CD4-positive, alpha-beta T cell (primary cell): ENCODE results near the gene ZNF628. TPM values are rescaled to one million over a fixed set of nuclear protein-coding genes. Genes with fewer than 3 reads are reported as not detected.
"Not testable (repeated sequence)": the region's sequence is repeated elsewhere in the genome, so short reads cannot be mapped to it uniquely, and the experiment has no call there.

ENCODE experiments used
- ATAC-seq: fragments of 200-7000 bp; cut with Tn5 transposase; one replicate; pipeline ENCODE4 v1.10.0; 2022; ENCODE audit warnings: mild to moderate bottlenecking; ENCODE audit not compliant: poor library complexity
- CTCF ChIA-PET: fragments of 350-600 bp; sonication (Branson Sonifier 250); formaldehyde crosslinking; loops from one replicate; lab custom pipeline; 2021; ENCODE audit warnings: antibody characterized with exemption, inconsistent platforms; lab: Charles Lee
- POLR2A ChIA-PET: fragments of 350-600 bp; sonication (Branson Sonifier 250); formaldehyde crosslinking; loops from one replicate; lab custom pipeline; 2021; ENCODE audit warnings: antibody characterized with exemption, inconsistent platforms; lab: Charles Lee
- DNase-seq, 14 experiments: peaks; one replicate each; pipeline ENCODE4 v3.0.0-alpha.2; 2013 to 2020; ENCODE audit warnings: mixed read lengths in 2 of 14
- H3K27ac ChIP-seq, 2 donors: one replicate each; pipeline versions ENCODE4 v1.5.1 to v1.7.0; 2013; ENCODE audit warnings: low read length in 2 of 2, low read depth in 1 of 2, mild to moderate bottlenecking in 1 of 2
- H3K27me3 ChIP-seq, 2 experiments: 1 replicate in 1 of 2; 2 replicates in 1 of 2; pipeline versions ENCODE4 v1.6.1 to v1.7.0; 2013; ENCODE audit warnings: low read length in 2 of 2, control low read depth in 1 of 2, mild to moderate bottlenecking in 1 of 2, moderate library complexity in 1 of 2; ENCODE audit not compliant: insufficient read depth in 2 of 2, control insufficient read depth in 1 of 2
- H3K36me3 ChIP-seq: one replicate; pipeline ENCODE4 v1.6.1; 2013; ENCODE audit warnings: low read length, control low read depth; ENCODE audit not compliant: insufficient read depth
- H3K4me1 ChIP-seq: one replicate; pipeline ENCODE4 v1.6.1; 2013; ENCODE audit warnings: low read length, control low read depth; ENCODE audit not compliant: insufficient read depth
- H3K4me3 ChIP-seq: one replicate; pipeline ENCODE4 v1.5.1; 2013; ENCODE audit warnings: mild to moderate bottlenecking, low read length, moderate library complexity
- H3K9me3 ChIP-seq, 2 experiments: 1 replicate in 1 of 2; 2 replicates in 1 of 2; pipeline versions ENCODE4 v1.6.1 to v1.7.0; 2013; ENCODE audit warnings: low read length in 2 of 2, mild to moderate bottlenecking in 2 of 2, control low read depth in 1 of 2, moderate library complexity in 1 of 2; ENCODE audit not compliant: control insufficient read depth in 1 of 2, insufficient read depth in 1 of 2
- H3K27ac Mint-ChIP-seq: one replicate; pipeline ENCODE4 v1.8.0; 2020; ENCODE audit warnings: mixed read lengths
- H3K27me3 Mint-ChIP-seq: one replicate; pipeline ENCODE4 v1.8.0; 2021; ENCODE audit warnings: mixed read lengths
- H3K36me3 Mint-ChIP-seq: one replicate; pipeline ENCODE4 v1.8.0; 2021; ENCODE audit warnings: low read depth, mixed read lengths
- H3K4me1 Mint-ChIP-seq: one replicate; pipeline ENCODE4 v1.8.0; 2021; ENCODE audit warnings: low read depth, mixed read lengths
- H3K4me3 Mint-ChIP-seq: one replicate; pipeline ENCODE4 v1.8.0; 2020; ENCODE audit warnings: mild to moderate bottlenecking, mixed read lengths
- H3K9me3 Mint-ChIP-seq: one replicate; pipeline ENCODE4 v1.8.0; 2020; ENCODE audit warnings: mixed read lengths
- CTCF ChIP-seq: fragments of 200-600 bp; IDR thresholded peaks from one replicate; pipeline ENCODE4 v1.8.0; 2022; ENCODE audit warnings: antibody characterized with exemption, mild to moderate bottlenecking
- intact Hi-C, 2 experiments: fragments of 100-400 bp; cut with DNase I in 1 of 2; cut with micrococcal nuclease in 1 of 2; formaldehyde crosslinking; loops; one replicate each; pipeline versions ENCODE4 v1.15.1 to v1.9.0; 2023 to 2025; cut with DNase I, micrococcal nuclease
- total RNA-seq, 174 experiments: library from RNA in 2 of 174; stranded (reverse) in 2 of 174; gene quantifications; one replicate each; pipeline ENCODE4 v1.2.3 and lab custom pipeline; 2021 to 2026

ZNF628 gene
- total RNA-seq, 2 experiments from 2014 or later, result 26.6 to 27.2 TPM

GRCh38 chr19:55444646-55445045 lies 31.8 kb upstream of the ZNF628 start:
- Histone ChIP-seq H3K27me3 (peaks cover 53 to 69% of the 10 kb centered on the region in 2 experiments), H3K9me3 (peaks cover 0 to 24% of the 10 kb centered on the region in 2 experiments), H3K36me3 (no peaks in the 10 kb centered on the region), H3K4me1 (peaks cover 28% of the 10 kb centered on the region), H3K4me3 (no peak overlapping the region), H3K27ac (no peak overlapping the region)
- intact Hi-C loops, result no loop called here
- peaks cover 58% of the 10 kb centered on the region for H3K27me3 Mint-ChIP-seq
- ATAC-seq (no peak), DNase-seq (no peak)
- TF ChIP-seq CTCF, result no peak
- peaks cover 32% of the 10 kb centered on the region for H3K4me1 Mint-ChIP-seq
- no peaks in the 10 kb centered on the region for H3K36me3 Mint-ChIP-seq
- H3K9me3 Mint-ChIP-seq, result no peaks in the 10 kb centered on the region
- POLR2A ChIA-PET, result no interaction called here
- H3K27ac Mint-ChIP-seq, result no peak overlapping the region
- no peak overlapping the region for H3K4me3 Mint-ChIP-seq
- CTCF ChIA-PET, result interaction anchor here (1.0 kb wide), 1 partner anchor 60 kb away, joined by 3 read pairs; no protein-coding TSS in a partner anchor

- no peak for TF ChIP-seq CTCF
- H3K27me3 Mint-ChIP-seq, result peaks cover 52% of the 10 kb centered on the region
- Histone ChIP-seq H3K4me3 (no peak overlapping the region), H3K27ac (no peak overlapping the region), H3K27me3 (peaks cover 49 to 64% of the 10 kb centered on the region in 2 experiments), H3K36me3 (no peaks in the 10 kb centered on the region), H3K4me1 (peaks cover 22% of the 10 kb centered on the region), H3K9me3 (peaks cover 0 to 18% of the 10 kb centered on the region in 2 experiments)
- no peaks in the 10 kb centered on the region for H3K9me3 Mint-ChIP-seq
- H3K4me3 Mint-ChIP-seq, result no peak overlapping the region
- ATAC-seq, result no peak
- peaks cover 22% of the 10 kb centered on the region for H3K4me1 Mint-ChIP-seq
- POLR2A ChIA-PET, result no interaction called here
- intact Hi-C loops, result no loop called here
- no peak overlapping the region for H3K27ac Mint-ChIP-seq
- CTCF ChIA-PET, result no interaction called here
- no peak for DNase-seq
- no peaks in the 10 kb centered on the region for H3K36me3 Mint-ChIP-seq
Observed at GRCh38 chr19:55446060-55446459, 30.4 kb upstream of the ZNF628 start.

GRCh38 chr19:55447421-55448174 lies 28.8 kb upstream of the ZNF628 start:
- DNase-seq (no peak), ATAC-seq (no peak)
- peaks cover 12% of the 10 kb centered on the region for H3K4me1 Mint-ChIP-seq
- POLR2A ChIA-PET, result no interaction called here
- no peaks in the 10 kb centered on the region for H3K36me3 ChIP-seq
- H3K27ac Mint-ChIP-seq, result no peak overlapping the region
- no peak overlapping the region for H3K4me3 ChIP-seq
- H3K9me3 Mint-ChIP-seq, result no peaks in the 10 kb centered on the region
- H3K4me1 ChIP-seq, result peaks cover 24% of the 10 kb centered on the region
- no peak for TF ChIP-seq CTCF
- no peak overlapping the region for H3K27ac ChIP-seq
- intact Hi-C loops, result no loop called here
- H3K27me3 Mint-ChIP-seq, result peaks cover 48% of the 10 kb centered on the region
- H3K9me3 ChIP-seq, result peaks cover 0 to 18% of the 10 kb centered on the region in 2 experiments
- CTCF ChIA-PET, result no interaction called here
- H3K4me3 Mint-ChIP-seq, result no peak overlapping the region
- H3K36me3 Mint-ChIP-seq, result no peaks in the 10 kb centered on the region
- peaks cover 48 to 66% of the 10 kb centered on the region in 2 experiments for H3K27me3 ChIP-seq

GRCh38 chr19:55448175-55448490 lies 28.3 kb upstream of the ZNF628 start:
- H3K36me3 Mint-ChIP-seq, H3K27ac Mint-ChIP-seq, H3K4me3 Mint-ChIP-seq, POLR2A ChIA-PET, intact Hi-C loops, H3K36me3 ChIP-seq, H3K27ac ChIP-seq, ATAC-seq, H3K4me3 ChIP-seq, CTCF ChIA-PET, H3K9me3 Mint-ChIP-seq, DNase-seq: not testable (repeated sequence)
- peaks cover 46 to 64% of the 10 kb centered on the region in 2 experiments for H3K27me3 ChIP-seq
- peaks cover 12% of the 10 kb centered on the region for H3K4me1 Mint-ChIP-seq
- peaks cover 0 to 21% of the 10 kb centered on the region in 2 experiments for H3K9me3 ChIP-seq
- H3K4me1 ChIP-seq, result peaks cover 24% of the 10 kb centered on the region
- H3K27me3 Mint-ChIP-seq, result peaks cover 48% of the 10 kb centered on the region
